ENCODE results near the gene MAPK10.

DNA sequence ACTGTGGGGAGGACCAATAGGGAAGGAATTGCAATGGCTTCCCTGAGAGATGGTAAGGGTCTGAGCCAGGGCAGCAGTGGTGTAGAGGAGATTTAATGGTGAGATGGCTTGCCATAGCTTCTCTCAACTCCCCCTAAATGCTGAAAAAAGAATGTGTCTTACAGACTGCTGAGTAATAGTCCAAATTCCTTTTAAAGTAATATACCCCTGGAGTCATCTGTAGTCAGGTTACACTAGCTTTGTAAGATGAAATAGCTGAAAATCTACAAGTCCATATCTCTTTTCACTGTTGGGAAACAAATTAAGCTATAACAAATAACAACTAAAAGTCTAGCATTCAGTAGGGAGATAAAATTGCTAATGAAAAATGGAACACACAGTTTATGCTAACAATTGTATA lies 33.5 kb downstream of the MAPK10 start:
- TF ChIP-seq SP1 (IDR thresholded peaks at IDR 0.05) = no peak
- TF ChIP-seq L3MBTL2 (conservative IDR thresholded peaks at IDR 0.05) = no peak
- no peak for TF ChIP-seq SUZ12 (IDR thresholded peaks at IDR 0.05)
- no peak for TF ChIP-seq ZNF384 (IDR thresholded peaks at IDR 0.05)
- TF ChIP-seq TARDBP (IDR thresholded peaks at IDR 0.05) = no peak
